GM19035 (cell line): Measurements from ENCODE around the gene FAHD1.
"Not testable (repeated sequence)": the region's sequence is repeated elsewhere in the genome, so short reads cannot be mapped to it uniquely, and the experiment has no call there.

Experiments
- ATAC-seq: cut with Tn5 transposase; IDR thresholded peaks from one replicate; pipeline ENCODE4 v1.9.1; 2021; ENCODE audit not compliant: unreplicated experiment

The FAHD1 gene

DNA sequence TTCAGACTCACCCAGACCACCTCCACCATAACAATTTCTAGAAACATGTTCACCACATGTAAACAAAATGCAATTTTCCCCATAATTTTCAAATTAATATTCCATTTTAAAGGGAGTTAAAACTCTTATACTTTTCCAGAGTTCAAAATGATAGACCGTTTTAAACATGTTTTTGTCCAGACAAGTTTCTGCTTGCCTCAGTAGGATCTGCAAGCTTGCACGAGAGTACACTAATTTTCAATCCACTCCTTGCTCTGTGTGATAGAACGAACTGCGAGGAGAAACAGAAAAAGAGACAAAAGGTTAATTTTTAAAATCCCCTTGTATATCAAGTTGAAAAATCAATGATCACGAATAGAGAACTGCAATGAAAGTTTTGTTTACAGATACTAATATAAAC lies 7.1 kb downstream of the FAHD1 start:
- no peak for ATAC-seq

DNA sequence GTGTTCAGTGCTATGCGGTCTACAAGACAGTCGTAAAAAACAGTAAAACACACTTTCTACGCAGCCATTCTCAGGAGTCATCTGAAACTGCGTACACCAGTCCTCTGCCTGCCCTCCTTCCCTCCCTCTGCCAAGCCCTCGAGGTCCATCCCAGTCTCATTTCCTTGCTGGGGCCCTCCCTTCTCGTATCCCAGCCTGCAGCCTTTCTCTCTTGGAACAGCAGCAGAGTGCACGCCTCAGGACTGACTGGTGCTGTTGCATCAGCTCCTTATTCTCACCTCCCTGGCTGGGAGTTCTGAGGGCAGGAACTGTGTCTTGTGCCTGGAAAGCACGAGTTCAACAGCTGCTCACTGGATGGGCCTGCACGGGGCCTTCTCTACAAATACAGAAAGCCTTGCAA lies 12.5 kb downstream of the FAHD1 start:
- no peak for ATAC-seq

DNA sequence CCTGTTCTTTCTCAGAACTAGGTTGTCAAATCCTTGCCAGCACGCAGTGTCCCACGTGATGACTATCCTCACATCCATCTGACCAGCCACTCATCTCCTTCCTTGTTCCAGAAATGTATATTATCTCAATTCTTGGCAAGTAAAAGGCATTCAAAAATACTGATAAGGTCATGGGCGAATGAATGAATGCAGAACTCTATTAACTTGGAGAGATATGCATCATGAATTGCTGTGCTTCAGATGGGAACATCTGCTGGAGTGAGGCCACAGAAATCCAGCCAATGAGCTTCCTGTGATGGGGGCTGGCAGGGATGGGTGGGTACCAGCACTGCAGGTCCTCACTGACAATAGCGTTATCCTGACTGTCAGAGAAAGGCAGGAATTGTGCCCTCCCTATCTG lies 19.0 kb downstream of the FAHD1 start:
- ATAC-seq, result no peak

- ATAC-seq, result no peak
These were observed 19.4 kb downstream of the FAHD1 start for GRCh38 chr16:1846416-1846815.

DNA sequence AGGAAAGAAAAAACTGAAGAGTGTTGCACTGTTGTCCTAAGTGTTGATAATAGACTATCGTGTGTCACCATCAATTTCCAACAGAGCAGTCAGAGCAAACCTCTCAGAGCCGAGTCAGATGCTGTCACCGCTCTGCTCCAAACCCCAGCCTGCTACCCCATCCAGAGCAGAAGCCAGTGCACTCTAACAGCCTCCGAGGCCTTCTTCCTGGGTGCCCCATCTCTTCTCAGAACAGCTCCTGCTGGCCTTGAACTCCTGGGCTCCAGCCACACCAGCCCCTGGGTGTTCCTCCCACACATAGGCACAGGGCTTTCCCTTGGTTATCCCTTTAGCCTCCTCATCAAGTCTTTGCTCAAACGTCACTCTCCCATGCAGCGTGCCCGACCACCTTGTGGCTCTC lies 24.0 kb downstream of the FAHD1 start:
- ATAC-seq, result no peak

- ATAC-seq, result no peak
These were observed 24.8 kb downstream of the FAHD1 start for GRCh38 chr16:1851793-1852192.

GRCh38 chr16:1857433-1858097 lies 30.6 kb downstream of the FAHD1 start:
- ATAC-seq, result no peak

DNA sequence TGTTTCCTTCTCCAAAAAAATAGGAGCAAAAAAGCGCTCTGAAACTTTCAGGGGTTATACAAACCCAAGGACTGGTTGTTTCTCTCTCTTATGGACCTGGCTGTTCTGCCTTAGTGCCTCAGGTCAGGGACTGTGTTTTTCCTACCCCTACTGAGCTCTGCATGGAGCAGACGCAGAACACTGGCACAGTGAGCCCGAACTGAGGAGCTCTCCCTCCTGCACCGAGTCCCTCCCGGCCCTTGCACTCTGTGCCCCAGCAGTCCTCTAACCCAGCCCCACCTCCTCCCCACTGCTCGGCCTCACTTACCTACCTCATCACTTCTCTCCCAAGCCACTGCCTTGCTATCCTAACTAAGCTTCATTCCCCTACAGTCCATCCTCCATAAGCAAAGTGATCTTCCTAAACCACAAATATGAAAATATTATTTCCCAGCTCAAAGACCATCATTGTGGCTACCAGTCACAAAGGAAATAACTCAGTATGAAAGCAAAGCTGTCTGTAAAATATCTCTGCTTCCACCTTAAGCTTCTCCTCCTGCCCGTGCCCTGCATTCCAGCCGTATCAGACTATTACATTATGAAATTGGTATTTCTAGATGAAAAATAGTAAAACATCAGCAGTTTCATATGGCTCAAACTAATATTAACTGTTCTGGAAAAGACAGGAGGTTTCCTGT lies 31.3 kb downstream of the FAHD1 start:
- ATAC-seq, result no peak

DNA sequence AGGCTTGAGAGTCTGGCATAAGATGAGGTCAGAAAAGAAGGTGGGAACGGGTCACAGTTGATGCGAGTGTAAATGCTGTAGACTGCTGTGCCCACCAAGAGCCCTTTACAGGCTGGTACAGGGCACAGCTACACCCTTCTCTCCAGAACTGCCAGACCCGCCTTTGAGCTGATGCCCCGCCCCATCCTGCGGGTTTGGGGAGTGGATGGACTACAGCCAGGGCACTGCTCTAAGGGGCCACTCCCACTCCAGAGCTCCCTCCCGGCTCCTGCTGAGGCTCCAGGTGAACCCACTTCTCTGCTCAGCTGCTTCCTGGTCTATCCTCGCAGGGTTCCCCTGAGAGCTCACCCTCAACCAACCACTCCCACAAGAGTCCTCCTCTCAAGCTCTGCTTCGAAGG lies 32.6 kb downstream of the FAHD1 start:
- ATAC-seq, result no peak

DNA sequence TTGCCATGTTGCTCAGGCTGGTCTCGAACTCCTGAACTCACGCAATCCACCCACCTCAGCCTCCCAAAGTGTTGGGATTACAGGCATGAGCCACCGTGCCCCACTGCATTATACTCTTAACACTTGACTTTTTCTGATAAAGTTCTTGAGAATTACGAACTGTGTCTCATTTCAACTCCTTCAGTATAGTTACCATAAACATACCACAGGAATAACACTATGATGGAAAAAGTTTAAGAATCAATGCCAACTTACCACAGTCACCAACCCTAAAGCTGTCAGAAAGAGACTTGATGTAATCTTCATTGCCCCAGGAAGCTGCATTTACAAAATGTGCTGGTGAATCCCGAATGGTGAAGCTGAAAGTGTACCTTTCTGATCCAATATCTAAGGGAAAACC lies 34.7 kb downstream of the FAHD1 start:
- ATAC-seq, result no peak

DNA sequence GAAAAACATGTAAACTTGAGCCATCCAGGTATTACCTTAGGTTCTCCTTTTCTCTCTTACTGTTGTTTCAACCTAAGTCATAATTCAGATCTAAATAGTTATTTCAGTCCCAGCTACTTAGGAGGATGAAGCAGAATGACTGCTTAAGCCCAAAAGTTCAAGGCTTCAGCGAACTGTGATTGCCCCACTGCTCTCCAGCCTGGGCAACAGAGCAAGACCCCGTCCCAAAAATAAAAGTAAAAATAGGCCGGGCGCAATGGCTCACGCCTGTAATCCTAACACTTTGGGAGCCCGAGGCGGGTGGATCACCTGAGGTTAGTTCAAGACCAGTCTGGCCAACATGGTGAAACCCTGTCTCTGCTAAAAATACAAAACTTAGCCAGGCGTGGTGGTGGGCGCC lies 35.4 kb downstream of the FAHD1 start:
- ATAC-seq, result no peak

DNA sequence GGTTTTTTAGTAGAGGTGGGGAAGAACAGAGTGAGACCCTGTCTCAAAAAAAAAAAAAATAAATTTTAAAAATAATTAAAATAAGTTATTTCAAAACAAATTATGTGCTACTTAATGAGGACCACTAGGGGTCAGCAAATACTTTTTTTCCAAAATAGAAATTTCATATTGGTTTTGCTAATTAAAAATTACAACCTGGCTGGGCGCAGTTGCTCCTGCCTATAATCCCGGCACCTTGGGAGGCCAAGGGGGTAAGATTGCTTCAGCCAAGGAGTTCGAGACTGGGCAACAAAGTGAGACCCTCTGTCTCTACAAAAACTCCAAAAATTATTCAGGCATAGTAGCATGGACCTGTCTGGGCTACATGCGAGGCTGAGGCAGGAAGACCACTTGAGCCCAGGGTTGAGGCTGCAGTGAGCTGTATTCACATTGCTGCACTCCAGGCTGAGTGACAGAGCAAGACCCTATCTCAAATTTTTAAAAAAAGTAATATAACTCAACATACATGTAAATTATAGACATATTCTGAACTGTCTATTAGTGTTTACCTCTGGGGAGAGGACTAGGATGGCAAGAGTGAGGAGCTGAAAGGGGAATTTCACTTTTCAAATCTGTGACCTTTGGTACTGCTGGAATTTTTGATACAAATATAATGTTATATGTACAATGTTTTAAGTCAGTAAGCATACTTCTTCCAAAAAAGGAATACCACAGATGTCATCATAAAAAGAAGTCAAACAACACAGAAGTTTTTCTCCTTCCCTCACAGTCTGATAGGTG lies 36.9 kb downstream of the FAHD1 start:
- ATAC-seq, result no peak

- ATAC-seq, result no peak
These were observed 39.1 kb downstream of the FAHD1 start for GRCh38 chr16:1865902-1866690.

- ATAC-seq, result no peak
These were observed 43.5 kb downstream of the FAHD1 start for GRCh38 chr16:1870365-1871082.

GRCh38 chr16:1871974-1872635 lies 45.1 kb downstream of the FAHD1 start, which contains the start of gene MEIOB:
Gene MEIOB (minus strand): TSS chr16:1872164. CDS start chr16:1868175, 3,989 bp downstream.
- ATAC-seq, result no peak

- no peak for ATAC-seq
These were observed 47.8 kb downstream of the FAHD1 start for GRCh38 chr16:1874854-1875253.

GRCh38 chr16:1876066-1876465 lies 49.1 kb downstream of the FAHD1 start:
- not testable (repeated sequence) for ATAC-seq

GRCh38 chr16:1876468-1876867 lies 49.5 kb downstream of the FAHD1 start:
- no peak for ATAC-seq

- no peak for ATAC-seq
These were observed 50.1 kb downstream of the FAHD1 start for GRCh38 chr16:1877089-1877488.

GRCh38 chr16:1877804-1878203 lies 50.8 kb downstream of the FAHD1 start:
- no peak for ATAC-seq
